ENCODE measurements around the gene SAG.
"Not testable (repeated sequence)": the region's sequence is repeated elsewhere in the genome, so short reads cannot be mapped to it uniquely, and the experiment has no call there.

SAG gene

DNA sequence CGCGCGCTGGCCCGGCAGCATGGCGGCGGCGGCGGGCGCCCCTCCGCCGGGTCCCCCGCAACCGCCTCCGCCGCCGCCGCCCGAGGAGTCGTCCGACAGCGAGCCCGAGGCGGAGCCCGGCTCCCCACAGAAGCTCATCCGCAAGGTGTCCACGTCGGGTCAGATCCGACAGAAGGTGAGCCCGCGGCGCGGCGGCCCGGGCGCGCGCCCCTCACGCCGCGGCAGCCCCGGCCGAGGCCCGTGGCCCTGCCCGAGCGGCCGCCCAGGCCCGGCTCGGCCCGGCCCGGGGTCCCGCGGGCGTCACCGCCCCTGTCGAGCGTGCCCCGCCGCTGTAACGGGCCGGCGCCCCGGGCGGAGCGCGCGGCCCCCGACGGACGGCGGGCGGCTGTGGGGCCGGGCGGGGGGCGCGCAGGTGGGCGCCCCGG lies 46.9 kb downstream of the SAG start:
- no peak for DNase-seq (ENCODE audit: low read depth in 2 of 2)

DNA sequence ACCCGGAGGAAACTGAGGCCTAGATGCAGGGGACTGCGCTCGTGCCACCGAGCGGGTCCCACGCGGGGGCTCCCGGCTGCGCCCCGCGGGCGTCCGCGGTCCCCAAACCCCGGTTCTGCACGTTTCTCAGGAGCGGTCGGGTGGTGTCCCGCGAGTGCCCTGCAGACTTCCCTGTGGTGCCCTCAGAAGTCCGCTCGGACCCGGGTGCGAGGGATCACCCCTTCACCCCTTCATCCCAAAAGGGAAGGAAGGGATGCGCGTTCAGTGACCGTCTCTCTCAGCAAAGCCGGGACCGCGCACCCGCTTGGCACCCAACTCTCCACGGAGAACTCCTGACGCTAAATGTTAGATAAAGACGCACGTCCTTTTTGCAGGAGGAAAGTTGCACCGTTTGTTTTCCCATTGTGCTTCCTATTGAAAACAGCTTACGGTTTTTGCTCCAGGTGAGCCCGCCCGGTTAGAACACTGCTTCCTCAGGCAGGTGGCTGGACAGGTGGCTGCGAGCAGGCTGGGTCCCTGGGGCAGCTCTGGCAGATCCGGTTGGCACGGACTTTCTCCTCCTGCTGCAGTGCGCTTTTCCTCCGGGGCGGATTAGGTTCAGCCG lies 47.5 kb downstream of the SAG start:
- DNase-seq (ENCODE audit: low read depth in 2 of 2) = no peak

DNA sequence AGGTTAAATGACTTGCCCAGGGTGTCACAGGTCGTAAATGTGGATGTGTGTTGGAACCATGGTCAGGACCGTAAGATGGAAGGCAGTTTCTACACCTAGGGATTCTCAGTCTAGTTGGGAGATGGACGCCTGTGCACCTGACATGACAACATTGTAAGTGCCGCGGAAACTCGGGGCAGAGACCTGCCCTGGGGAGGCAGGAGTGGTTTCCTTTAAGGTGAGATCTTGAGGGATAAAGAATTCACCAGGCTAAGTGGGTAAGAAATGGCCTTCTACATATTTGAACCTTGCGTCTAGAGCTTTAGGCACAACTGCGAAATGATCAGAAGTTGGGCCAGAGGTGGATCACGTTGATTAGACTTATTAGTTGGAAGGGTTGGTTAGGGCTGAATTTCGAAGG lies 48.3 kb downstream of the SAG start:
- DNase-seq (ENCODE audit: low read depth in 2 of 2) = no peak

DNA sequence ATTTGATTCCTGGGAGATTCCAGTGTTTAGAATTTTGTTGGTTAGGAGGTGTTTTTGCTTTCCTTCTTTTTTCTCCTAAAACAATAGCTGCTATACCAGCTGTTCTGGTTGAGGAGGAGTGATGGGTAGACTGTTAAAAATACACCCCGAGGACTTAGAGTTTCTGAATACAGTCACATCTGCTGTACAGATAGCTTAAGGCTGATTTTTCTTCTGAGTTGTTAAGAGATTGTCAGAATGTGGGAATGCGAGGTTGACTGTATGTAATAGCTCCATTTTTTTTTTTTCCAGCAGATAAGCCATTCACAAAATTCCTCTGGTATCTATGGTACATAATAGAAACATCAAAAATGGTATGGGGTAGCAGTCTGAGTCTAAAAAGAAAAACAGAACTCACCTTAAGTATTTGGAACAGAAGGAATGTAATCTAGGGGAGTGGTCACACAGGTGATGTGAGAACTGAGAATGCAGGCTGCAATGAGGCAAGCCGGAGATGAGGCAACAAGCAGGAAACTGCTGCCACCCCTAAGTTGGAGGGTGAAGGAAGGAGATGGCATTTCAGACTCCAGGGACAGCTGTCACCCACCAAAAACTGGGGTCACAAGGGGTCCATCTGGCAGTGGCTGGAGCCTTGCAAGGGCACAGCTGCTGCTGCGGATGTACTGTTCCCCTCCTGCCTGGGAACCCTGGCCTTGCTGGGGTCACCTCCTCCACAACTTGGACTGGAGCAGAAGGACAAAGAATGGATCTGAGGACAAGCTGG lies 49.1 kb downstream of the SAG start:
- DNase-seq (ENCODE audit: low read depth in 2 of 2) = no peak

DNA sequence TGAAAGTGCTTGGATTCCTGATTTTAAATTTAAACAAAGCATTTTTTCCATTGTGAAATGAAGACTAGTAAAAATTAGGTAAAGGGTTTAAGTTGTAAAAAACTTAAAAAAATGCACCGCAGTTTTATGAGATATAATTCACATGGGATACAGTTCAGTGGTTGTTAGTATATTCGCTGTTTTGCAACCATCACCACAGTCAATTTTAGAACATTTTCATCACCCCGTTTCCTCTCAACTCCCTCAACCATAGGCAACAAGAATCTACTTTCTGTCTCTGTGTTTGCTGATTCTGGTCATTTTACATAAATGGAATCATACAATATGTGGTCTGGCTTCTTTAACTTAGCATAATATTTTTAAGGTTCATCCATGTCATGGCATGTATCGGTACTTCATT lies 50.7 kb downstream of the SAG start:
- no peak for DNase-seq (ENCODE audit: low read depth in 2 of 2)

- no peak for DNase-seq (ENCODE audit: low read depth in 2 of 2)
These were observed 51.3 kb downstream of the SAG start for GRCh38 chr2:233358947-233359346.

GRCh38 chr2:233359823-233360222 lies 52.2 kb downstream of the SAG start:
- DNase-seq (ENCODE audit: low read depth in 2 of 2) = no peak

- DNase-seq (ENCODE audit: low read depth in 2 of 2) = no peak
These were observed 53.2 kb downstream of the SAG start for GRCh38 chr2:233360771-233361176.

DNA sequence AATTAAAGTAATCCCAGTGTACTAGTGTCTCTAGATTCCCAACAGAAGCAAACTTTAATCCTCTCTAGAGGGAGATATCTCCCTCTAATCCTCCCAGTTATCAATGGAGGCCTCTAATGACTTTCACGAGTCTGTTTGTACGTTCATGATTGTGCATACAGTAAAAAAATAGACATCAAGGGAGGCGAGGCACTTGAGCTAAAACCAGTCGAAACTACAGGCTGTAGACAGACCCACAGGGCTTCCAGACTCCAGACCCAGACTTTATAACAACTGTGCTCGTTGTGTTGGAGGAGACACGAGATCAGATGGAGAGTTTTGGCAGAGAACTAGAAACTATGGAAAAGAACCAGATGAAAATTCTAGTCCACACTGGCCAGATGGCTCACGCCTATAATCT lies 53.7 kb downstream of the SAG start:
- DNase-seq (ENCODE audit: low read depth in 2 of 2) = no peak

GRCh38 chr2:233362742-233363141 lies 55.1 kb downstream of the SAG start:
- DNase-seq (ENCODE audit: low read depth in 2 of 2) = no peak

DNA sequence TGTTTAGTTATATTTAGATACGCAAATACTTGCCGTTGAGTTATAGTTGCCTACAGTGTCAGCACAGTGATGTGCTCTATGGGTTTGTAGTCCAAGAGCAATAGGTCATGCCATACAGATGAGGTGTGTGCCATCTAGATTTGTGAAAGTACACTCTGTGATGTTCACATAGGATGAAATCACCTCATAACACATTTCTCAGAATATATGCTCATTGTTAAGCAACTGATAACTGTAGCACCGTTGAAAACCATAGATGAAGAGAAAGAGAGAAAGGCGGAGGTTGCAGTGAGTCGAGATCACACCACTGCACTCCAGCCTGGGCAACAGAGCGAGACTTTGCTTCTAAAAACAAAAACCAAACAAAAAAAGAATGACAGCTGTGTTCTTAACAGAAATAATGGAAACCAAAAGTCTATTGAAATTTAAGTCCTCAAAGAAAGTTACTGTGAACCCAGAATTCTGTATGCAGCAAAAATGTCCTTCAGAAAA lies 56.2 kb downstream of the SAG start:
- DNase-seq (ENCODE audit: low read depth in 2 of 2) = no peak

- DNase-seq (ENCODE audit: low read depth in 2 of 2) = no peak
These were observed 58.4 kb downstream of the SAG start for GRCh38 chr2:233365861-233366520.

DNA sequence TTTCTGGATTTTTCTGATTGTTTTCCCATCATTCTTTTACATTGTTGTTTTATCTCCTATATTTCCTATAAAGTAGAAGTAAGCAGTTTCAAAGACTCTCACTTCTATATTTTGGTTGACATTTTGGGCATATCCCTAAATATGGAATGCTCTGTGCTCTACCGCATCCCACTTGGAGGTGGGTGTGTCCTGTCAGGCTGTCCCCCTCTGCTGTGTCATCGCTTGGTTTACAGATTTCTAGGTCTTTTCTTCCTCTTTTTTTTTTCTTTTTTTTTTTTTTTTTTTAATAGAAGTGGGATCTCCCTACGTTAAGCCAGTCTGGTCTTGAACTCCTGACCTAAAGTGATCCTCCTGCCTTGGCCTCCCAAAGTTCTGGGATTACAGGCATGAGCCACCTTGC lies 60.0 kb downstream of the SAG start:
- DNase-seq (ENCODE audit: low read depth in 2 of 2) = no peak

DNA sequence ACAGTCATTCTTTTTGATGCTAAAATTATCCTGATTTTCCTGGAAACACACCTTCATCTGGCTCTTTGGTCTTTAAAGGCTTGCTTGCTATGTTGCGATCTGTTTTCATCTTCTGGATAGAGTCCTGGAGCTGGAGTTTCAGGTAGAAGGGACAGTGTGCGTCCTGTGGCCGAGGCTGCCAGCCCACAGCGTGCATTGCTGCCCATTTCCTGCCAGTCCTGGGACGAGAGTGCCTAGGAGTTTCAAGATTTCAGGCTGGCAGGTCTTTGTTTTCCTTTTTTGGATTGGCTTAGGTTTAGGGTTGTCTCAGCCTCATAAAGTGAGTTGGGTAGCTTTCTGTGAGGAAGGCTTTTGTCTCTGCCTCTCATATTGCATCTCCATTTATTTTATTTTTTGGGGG lies 61.1 kb downstream of the SAG start:
- DNase-seq (ENCODE audit: low read depth in 2 of 2) = no peak

DNA sequence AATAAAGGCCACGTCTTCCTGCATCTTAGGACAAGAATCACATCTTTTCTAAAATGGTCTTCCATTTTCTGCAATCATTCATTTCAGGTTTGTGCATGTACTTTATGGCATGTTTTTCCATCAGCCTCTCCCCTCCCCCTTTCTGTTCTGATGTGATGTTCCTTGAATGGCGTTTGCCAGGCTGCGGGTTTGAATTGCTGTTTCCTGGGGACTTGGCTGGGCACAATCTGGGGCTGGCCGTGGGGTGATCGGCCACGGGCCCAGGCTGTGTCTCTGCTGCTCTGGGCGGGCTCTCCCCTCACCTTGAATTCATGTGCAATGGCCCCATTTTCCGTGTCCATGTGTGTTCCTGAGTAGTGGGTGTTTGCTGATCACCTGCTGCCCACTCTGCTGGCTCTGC lies 61.8 kb downstream of the SAG start:
- no peak for DNase-seq (ENCODE audit: low read depth in 2 of 2)

DNA sequence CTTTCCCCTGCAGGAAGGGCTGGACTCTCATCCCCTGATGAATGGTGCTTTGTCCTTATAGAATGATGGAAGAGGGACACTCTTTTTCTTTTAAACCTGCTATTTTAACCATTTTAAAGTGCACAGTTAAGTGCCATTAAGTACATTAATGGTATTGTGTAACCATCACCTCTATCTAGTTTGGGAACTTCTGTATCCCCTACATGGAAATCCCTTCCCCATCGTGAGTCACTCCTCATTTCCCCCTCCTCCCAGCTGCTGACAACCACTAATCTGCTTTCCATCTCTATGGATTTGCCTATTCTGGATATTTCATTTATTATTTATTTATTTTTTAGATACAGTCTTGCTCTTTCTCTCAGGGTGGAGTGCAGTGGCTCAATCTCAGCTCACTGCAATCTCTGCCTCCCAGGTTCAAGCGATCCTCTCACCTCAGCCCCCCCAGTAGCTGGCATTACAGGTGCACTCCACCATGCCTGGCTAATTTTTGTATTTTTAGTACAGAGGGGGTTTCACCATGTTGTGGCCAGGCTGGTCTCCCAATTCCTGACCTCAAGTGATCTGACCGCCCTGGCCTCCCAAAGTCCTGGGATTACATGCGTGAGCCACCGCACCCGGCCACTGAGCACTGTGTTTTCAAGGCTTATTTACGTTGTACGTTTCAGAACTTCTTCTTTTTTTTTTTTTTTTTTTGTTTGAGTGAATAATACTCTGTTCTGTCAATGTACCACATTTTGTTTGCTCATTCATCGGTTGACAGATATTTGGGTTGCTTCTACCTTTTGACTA lies 62.5 kb downstream of the SAG start:
- DNase-seq (ENCODE audit: low read depth in 2 of 2) = no peak

GRCh38 chr2:233371641-233372040 lies 64.0 kb downstream of the SAG start:
- DNase-seq (ENCODE audit: low read depth in 2 of 2) = no peak

DNA sequence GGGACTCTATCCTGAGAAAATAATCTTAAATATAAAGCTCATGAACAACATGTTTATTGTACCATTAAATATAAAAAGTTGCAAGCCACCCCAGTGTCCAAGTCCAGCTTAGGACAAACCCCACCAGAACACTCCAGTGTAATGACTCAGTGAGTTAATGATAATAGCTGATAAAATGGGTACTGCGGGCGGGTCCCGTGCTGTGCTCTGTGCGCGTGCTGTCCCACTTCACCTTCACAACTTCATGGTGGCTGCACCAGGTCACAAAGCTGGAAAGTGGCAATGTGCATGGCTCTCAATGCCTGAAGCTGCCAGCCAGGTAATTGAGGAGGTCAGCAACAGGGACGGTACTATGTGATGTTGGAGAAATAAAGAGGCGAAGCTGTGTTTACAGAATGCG lies 65.2 kb downstream of the SAG start:
- no peak for DNase-seq (ENCODE audit: low read depth in 2 of 2)

- DNase-seq (ENCODE audit: low read depth in 2 of 2) = no peak
These were observed 65.7 kb downstream of the SAG start for GRCh38 chr2:233373316-233373715.

DNA sequence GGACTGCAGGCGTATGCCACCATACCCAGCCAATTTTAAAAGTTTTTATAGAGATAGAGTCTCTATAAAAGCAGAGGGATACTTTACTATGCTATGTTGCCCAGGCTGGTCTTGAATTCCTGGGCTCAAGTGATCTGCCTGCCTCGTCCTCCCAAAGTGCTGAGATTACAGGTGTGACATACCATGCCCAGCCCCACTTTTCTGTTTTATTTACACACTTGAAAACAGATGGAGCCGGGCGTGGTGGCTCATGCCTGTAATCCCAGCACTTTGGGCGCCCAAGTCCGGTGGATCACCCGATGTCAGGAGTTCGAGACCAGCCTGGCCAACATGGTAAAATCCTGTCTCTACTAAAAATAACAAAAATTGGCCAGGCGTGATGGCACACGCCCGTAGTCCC lies 67.2 kb downstream of the SAG start:
- not testable (repeated sequence) for DNase-seq (ENCODE audit: low read depth in 2 of 2)

GRCh38 chr2:233375490-233376314 lies 68.1 kb downstream of the SAG start:
- no peak for DNase-seq (ENCODE audit: low read depth in 2 of 2)

Data from stimulated activated CD4-positive, alpha-beta T cell treated with anti-CD3 and anti-CD28 coated beads, Interleukin-1b, Interleukin-23, amount 100 ng/mL, for 4 hours (primary cell).